ENCODE results near the gene LCT.
"Not testable (repeated sequence)": the region's sequence is repeated elsewhere in the genome, so short reads cannot be mapped to it uniquely, and the experiment has no call there.

DNA sequence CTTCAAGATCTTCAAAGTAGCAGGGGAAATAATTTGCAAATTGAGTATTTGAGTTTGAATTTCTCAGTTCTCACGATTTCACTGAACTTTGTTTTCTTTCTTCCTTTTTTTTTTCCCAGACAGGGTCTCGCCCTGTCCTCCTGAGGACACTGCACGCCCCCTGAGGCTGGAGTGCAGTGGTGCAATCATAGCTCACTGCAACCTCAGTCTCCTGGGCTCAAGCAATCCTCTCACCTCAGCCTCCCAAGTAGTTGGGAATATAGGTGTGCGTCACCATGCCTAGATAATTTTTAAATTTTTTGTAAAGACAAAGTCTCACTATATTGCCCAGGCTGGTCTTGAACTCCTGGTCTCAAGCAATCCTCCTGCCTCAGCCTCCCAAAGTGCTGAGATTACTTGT is 41.3 kb downstream of the LCT start:
- TF ChIP-seq CTCF, POLR2A (IDR thresholded peaks at IDR 0.05): not testable (repeated sequence)
